HL-60 (cell line): ENCODE results near the gene AFDN.

Source experiments
- CTCF ChIP-seq: IDR thresholded peaks from one replicate; pipeline ENCODE4 v1.5.1; 2011; ENCODE audit warnings: low read length, control low read depth, inconsistent platforms; ENCODE audit not compliant: insufficient read depth
- SPI1 ChIP-seq: IDR thresholded peaks from 2 replicates; pipeline ENCODE4 v1.6.1; 2012; ENCODE audit warnings: low read depth, mild to moderate bottlenecking, borderline replicate concordance

GRCh38 chr6:167933290-167933689, 106.6 kb downstream of the AFDN start:
- TF ChIP-seq SPI1 (no peak), CTCF (no peak)
